Ascending aorta (tissue), 2 donors: ENCODE results near the gene ZBTB16. TPM values are rescaled to one million over a fixed set of nuclear protein-coding genes. Genes with fewer than 3 reads are reported as not detected.

Source experiments
- DNase-seq, 2 donors: peaks; one replicate each; pipeline ENCODE4 v3.0.0-alpha.2; 2019; ENCODE audit warnings: low spot score in 2 of 2
- H3K27ac ChIP-seq, 2 donors: fragments of 200-600 bp; sonication (generic); one replicate each; pipeline ENCODE4 v1.5.1; 2016 to 2017; ENCODE audit warnings: mild to moderate bottlenecking in 1 of 2
- H3K27me3 ChIP-seq: fragments of 200-600 bp; sonication (generic); one replicate; pipeline ENCODE4 v1.5.1; 2017
- H3K36me3 ChIP-seq, 2 donors: fragments of 200-600 bp; sonication (generic); one replicate each; pipeline ENCODE4 v1.5.1; 2016
- H3K4me1 ChIP-seq, 2 donors: fragments of 200-600 bp; sonication (generic); one replicate each; pipeline ENCODE4 v1.5.1; 2016 to 2017; ENCODE audit warnings: mild to moderate bottlenecking in 1 of 2
- H3K4me3 ChIP-seq, 2 donors: fragments of 200-600 bp; sonication (generic); one replicate each; pipeline ENCODE4 v1.5.1; 2016 to 2017; ENCODE audit warnings: mild to moderate bottlenecking in 1 of 2
- H3K9me3 ChIP-seq, 2 donors: fragments of 200-600 bp; sonication (generic); one replicate each; pipeline ENCODE4 v1.5.1; 2016
- intact Hi-C: fragments of 100-400 bp; cut with DNase I; formaldehyde crosslinking; loops from one replicate; pipeline ENCODE4 v1.15.1; 2023
- total RNA-seq: library from RNA; depleted of rRNA; stranded (reverse); fragments of >200 nt; gene quantifications from one replicate; pipeline ENCODE4 v1.1.0, GENCODE V29; 2016
- TF ChIP-seq, protein P1 (sequence below), 3 experiments: fragments of 200-600 bp in 2 of 3; fragments of 450-650 bp in 1 of 3; sonication (generic) in 2 of 3; IDR thresholded peaks; one replicate each; pipeline ENCODE4 v1.5.1; 2016 to 2019; ENCODE audit warnings: antibody characterized with exemption in 3 of 3, mild to moderate bottlenecking in 1 of 3, moderate library complexity in 1 of 3

ZBTB16 gene
- total RNA-seq, 1 donor from 2014 or later = 344 TPM

- no peaks in the 10 kb centered on the region for H3K27me3 ChIP-seq
- peak in 1 of 2 donors; percentile 83 for DNase-seq
- intact Hi-C loops = loop anchor here (1.0 to 5.0 kb wide), 2 partner anchors 16 to 134 kb away; partner anchors contain the start of gene NNMT
- TF ChIP-seq, protein P1, sequence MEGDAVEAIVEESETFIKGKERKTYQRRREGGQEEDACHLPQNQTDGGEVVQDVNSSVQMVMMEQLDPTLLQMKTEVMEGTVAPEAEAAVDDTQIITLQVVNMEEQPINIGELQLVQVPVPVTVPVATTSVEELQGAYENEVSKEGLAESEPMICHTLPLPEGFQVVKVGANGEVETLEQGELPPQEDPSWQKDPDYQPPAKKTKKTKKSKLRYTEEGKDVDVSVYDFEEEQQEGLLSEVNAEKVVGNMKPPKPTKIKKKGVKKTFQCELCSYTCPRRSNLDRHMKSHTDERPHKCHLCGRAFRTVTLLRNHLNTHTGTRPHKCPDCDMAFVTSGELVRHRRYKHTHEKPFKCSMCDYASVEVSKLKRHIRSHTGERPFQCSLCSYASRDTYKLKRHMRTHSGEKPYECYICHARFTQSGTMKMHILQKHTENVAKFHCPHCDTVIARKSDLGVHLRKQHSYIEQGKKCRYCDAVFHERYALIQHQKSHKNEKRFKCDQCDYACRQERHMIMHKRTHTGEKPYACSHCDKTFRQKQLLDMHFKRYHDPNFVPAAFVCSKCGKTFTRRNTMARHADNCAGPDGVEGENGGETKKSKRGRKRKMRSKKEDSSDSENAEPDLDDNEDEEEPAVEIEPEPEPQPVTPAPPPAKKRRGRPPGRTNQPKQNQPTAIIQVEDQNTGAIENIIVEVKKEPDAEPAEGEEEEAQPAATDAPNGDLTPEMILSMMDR (IDR thresholded peaks at IDR 0.05) = no peak
- peaks cover 6 to 24% of the 10 kb centered on the region in 2 donors for H3K36me3 ChIP-seq
- H3K4me3 ChIP-seq = peak overlapping the region in 1 of 2 donors; percentile 26
- peak overlapping the region; percentile 92 to 99 for H3K27ac ChIP-seq
- no peaks in the 10 kb centered on the region for H3K9me3 ChIP-seq
- peaks cover 66 to 89% of the 10 kb centered on the region in 2 donors for H3K4me1 ChIP-seq
These were observed 103.7 kb downstream of the ZBTB16 start for GRCh38 chr11:114163229-114163631.

DNA sequence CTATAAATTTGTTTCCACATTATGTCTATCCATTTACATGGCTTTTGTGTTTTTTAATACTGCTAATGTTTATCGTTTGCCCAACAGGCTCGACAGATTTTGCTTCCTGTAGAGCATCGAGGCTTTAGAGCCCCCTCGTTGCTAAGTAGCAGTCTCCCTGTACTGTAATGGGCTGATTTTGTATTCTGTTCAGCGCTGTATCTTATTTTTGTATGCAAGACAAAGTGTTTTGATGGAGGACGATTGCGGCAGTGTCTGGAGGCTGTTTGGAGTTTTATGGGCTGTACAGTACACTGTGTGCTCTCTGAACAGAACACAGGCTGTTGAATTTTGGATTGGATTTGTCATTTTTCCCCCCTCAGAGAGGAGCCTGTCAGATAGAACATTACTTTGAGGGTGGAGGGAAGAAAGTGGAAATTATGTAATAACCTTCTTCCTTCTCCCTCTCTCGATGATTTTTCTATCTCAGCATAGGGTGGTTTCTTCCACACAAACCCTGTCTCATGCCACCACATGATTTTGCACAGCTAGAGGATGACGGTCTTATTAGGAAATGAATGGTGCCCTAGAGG, 104.4 kb downstream of the ZBTB16 start:
- H3K4me1 ChIP-seq = peaks cover 67 to 89% of the 10 kb centered on the region in 2 donors
- peak overlapping the region in 1 of 2 donors; percentile 26 for H3K4me3 ChIP-seq
- intact Hi-C loops = loop anchor here (1.0 to 5.0 kb wide), 2 partner anchors 15 to 133 kb away; partner anchors contain the start of gene NNMT

DNA sequence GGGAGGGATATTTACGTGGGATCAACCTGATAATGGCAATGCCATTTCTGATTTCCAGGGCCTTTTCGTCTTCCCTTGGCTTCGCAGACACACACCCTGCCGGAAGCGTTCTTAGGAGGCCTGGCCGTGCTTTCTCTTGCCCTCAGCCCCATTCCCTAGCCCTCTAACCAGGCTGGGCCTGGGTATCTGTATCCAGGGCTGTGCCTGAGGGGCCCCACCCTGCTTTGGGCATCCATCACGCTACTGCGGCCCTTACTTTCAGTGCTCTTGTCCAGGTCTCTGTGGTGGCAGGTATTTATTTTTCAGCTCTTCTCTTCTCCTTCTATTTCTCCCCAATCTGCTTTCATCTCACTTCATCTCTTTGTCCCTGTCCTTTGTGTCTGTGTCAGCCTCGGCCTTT, 105.0 kb downstream of the ZBTB16 start:
- peaks cover 69 to 89% of the 10 kb centered on the region in 2 donors for H3K4me1 ChIP-seq
- TF ChIP-seq, protein P1 (IDR thresholded peaks at IDR 0.05) = no peak
- peak overlapping the region; percentile 92 to 99 for H3K27ac ChIP-seq
- H3K36me3 ChIP-seq = peaks cover 0 to 24% of the 10 kb centered on the region in 2 donors
- no peaks in the 10 kb centered on the region for H3K27me3 ChIP-seq
- intact Hi-C loops = loop anchor here (5.0 kb wide), 1 partner anchor 133 kb away; the partner anchor contains the start of gene NNMT
- H3K9me3 ChIP-seq = no peaks in the 10 kb centered on the region
- H3K4me3 ChIP-seq = no peak overlapping the region
- no peak for DNase-seq

More for the DNA sequence above, 104.4 kb downstream of the ZBTB16 start:
- Histone ChIP-seq H3K27ac (peak overlapping the region; percentile 92 to 99), H3K27me3 (no peaks in the 10 kb centered on the region), H3K9me3 (no peaks in the 10 kb centered on the region), H3K36me3 (peaks cover under 1 to 21% of the 10 kb centered on the region in 2 donors)
- peak in 1 of 2 donors; percentile 82 for DNase-seq
- TF ChIP-seq, protein P1 (IDR thresholded peaks at IDR 0.05) = no peak

DNA sequence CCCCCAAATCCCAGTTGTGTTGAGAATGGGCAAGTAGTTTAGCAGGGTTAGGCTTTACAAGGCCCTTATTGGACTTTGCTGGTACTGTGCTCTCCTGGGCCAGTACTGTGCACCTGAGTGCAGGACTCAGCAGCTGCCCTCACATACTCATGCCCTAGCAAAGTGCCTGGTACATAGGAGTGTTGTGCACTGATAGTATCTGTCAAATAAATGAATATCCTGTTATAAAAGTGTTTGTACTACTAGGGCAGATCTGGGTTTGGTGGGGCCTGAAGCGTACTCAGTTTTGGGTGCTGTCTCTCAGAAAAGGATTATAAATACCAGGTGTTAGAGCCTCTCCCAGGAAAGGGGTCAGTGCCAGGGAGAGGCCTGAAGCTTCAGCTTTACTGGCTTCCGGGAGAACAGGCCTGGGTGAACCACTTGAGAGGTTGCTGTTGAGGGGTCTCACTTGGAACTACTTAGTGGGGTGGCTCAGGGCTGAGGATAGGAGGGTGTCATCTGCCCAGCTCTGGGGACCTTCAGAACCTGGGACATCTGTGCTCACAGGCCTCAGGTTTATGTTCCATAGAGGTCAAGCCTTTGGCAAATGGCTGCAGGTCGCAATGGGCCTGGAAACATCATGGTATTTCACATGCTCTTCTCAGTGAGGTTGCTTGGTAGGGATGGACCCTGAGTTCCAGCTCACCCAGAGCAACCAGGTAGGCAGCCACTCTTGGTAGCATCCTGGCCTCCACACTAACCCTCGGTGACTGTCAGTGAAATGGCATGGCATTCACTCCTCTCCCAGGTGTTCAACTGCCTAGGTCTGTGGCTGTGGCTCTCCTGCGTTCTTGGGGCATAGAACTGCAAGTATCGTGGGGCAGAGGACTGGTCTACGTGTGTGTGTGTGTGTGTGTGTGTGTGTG, 106.1 kb downstream of the ZBTB16 start:
- intact Hi-C loops = loop anchor here (5.0 kb wide), 1 partner anchor 33 kb away; no protein-coding TSS in a partner anchor

DNA sequence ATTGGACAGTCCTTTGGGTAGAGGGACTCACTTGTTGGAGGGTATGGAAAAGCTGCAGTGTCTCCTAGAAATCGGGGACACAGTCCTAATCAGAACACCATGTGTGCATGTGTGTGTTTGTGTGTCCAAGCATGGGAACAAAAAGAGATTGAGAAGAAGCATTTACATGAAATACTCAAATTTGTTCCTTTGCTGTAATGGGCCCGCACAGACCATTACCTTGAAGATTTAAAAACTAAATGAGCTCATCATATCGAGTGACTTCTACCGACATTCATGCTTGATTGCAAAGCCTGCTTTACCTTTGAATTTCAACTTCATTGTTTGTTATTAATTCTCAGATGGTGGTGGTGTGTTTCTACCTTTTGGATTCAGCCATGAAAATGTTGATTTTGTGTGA, 106.9 kb downstream of the ZBTB16 start:
- TF ChIP-seq, protein P1 (IDR thresholded peaks at IDR 0.05) = no peak
- Histone ChIP-seq H3K27me3 (no peaks in the 10 kb centered on the region), H3K4me3 (no peak overlapping the region), H3K4me1 (peaks cover 73 to 92% of the 10 kb centered on the region in 2 donors), H3K27ac (peak overlapping the region; percentile 92 to 99), H3K36me3 (peaks cover 0 to 22% of the 10 kb centered on the region in 2 donors), H3K9me3 (no peaks in the 10 kb centered on the region)
- no peak for DNase-seq
- intact Hi-C loops = loop anchor here (5.0 kb wide), 1 partner anchor 34 kb away; no protein-coding TSS in a partner anchor

More for the DNA sequence above, 106.1 kb downstream of the ZBTB16 start:
- Histone ChIP-seq H3K36me3 (peaks cover 0 to 27% of the 10 kb centered on the region in 2 donors), H3K4me3 (no peak overlapping the region), H3K27ac (peak overlapping the region; percentile 92 to 99), H3K4me1 (peaks cover 76 to 92% of the 10 kb centered on the region in 2 donors), H3K27me3 (no peaks in the 10 kb centered on the region), H3K9me3 (no peaks in the 10 kb centered on the region)
- DNase-seq = no peak
- TF ChIP-seq, protein P1 (IDR thresholded peaks at IDR 0.05) = no peak
